SK-N-SH (cell line): Measurements from ENCODE around the gene AGK.

ENCODE experiments used
- CTCF ChIP-seq: fragments of 200-600 bp; sonication (generic); IDR thresholded peaks from 2 replicates; pipeline ENCODE4 v1.6.1; 2017; ENCODE audit warnings: antibody characterized with exemption, mild to moderate bottlenecking, moderate library complexity
- EP300 ChIP-seq, 2 experiments: IDR thresholded peaks; 2 replicates each; pipeline versions ENCODE4 v1.4.0 to v1.6.1; 2012; ENCODE audit warnings: borderline replicate concordance in 1 of 2, low read depth in 1 of 2, low read length in 1 of 2
- EZH2phosphoT487 ChIP-seq: fragments of 200-600 bp; sonication (generic); IDR thresholded peaks from 2 replicates; pipeline ENCODE4 v1.6.1; 2017; ENCODE audit warnings: low read depth, mixed run types, mild to moderate bottlenecking, antibody characterized with exemption, moderate library complexity, borderline replicate concordance
- GABPA ChIP-seq: IDR thresholded peaks from 2 replicates; pipeline ENCODE4 v1.4.0; 2012; ENCODE audit warnings: low read depth, mild to moderate bottlenecking
- POLR2AphosphoS5 ChIP-seq: IDR thresholded peaks from 2 replicates; pipeline ENCODE4 v1.6.1; 2012; ENCODE audit warnings: low read depth, low read length
- YY1 ChIP-seq: IDR thresholded peaks from 2 replicates; pipeline ENCODE4 v1.4.0; 2012; ENCODE audit warnings: low read depth, mild to moderate bottlenecking

DNA sequence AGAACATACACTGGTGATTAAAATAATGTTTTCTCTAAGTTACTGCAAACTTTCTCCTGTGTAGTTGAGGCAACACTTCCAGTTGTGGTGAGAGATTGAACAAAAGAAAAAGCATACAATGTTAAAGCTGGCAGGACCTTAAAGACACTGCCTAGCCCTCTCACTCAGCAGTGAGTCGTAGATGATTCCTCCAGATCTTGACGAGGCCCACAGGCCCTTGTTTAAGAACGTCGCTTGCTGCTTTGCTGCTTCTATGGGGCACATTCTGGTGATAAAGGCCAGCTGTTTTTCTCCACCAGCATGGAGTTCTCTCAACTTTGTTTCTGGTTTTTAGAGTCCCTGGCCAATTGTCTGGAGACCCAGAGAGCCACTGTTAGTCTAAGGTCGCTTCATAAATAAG, 153.5 kb downstream of the AGK start:
- no peak for TF ChIP-seq EZH2phosphoT487
- no peak for TF ChIP-seq CTCF
- no peak for TF ChIP-seq POLR2AphosphoS5
- TF ChIP-seq GABPA, result no peak
- no peak for TF ChIP-seq EP300 (IDR thresholded peaks at IDR 0.05; ENCODE audit: borderline replicate concordance in 1 of 2, low read depth in 1 of 2, low read length in 1 of 2)
- TF ChIP-seq YY1, result no peak
